ENCODE results near the gene EMC8. TPM values are rescaled to one million over a fixed set of nuclear protein-coding genes. Genes with fewer than 3 reads are reported as not detected.

EMC8 gene
- total RNA-seq, 1 donor from 2014 or later: 42.7 TPM

GRCh38 chr16:85835956-85836705, 36.8 kb upstream of the EMC8 start:
- Mint-ChIP-seq H3K4me3 (ENCODE audit: unreplicated experiment) (no peak overlapping the region), H3K4me1 (ENCODE audit: unreplicated experiment) (no peaks in the 10 kb centered on the region), H3K9me3 (ENCODE audit: unreplicated experiment) (no peaks in the 10 kb centered on the region), H3K27me3 (ENCODE audit: unreplicated experiment) (peaks cover 6% of the 10 kb centered on the region), H3K27ac (ENCODE audit: unreplicated experiment) (no peak overlapping the region), H3K36me3 (ENCODE audit: low read depth, unreplicated experiment) (no peaks in the 10 kb centered on the region)
- DNase-seq (ENCODE audit: low spot score): no peak
- no peak for TF ChIP-seq CTCF (IDR thresholded peaks at IDR 0.05; ENCODE audit: unreplicated experiment)

GRCh38 chr16:85835227-85835751, 35.9 kb upstream of the EMC8 start:
- Mint-ChIP-seq H3K4me3 (ENCODE audit: unreplicated experiment) (no peak overlapping the region), H3K36me3 (ENCODE audit: low read depth, unreplicated experiment) (no peaks in the 10 kb centered on the region), H3K27me3 (ENCODE audit: unreplicated experiment) (peaks cover 6% of the 10 kb centered on the region), H3K27ac (ENCODE audit: unreplicated experiment) (no peak overlapping the region), H3K4me1 (ENCODE audit: unreplicated experiment) (no peaks in the 10 kb centered on the region), H3K9me3 (ENCODE audit: unreplicated experiment) (no peaks in the 10 kb centered on the region)
- TF ChIP-seq CTCF (IDR thresholded peaks at IDR 0.05; ENCODE audit: unreplicated experiment): no peak
- no peak for DNase-seq (ENCODE audit: low spot score)

- Mint-ChIP-seq H3K27me3 (ENCODE audit: unreplicated experiment) (peaks cover 3% of the 10 kb centered on the region), H3K4me1 (ENCODE audit: unreplicated experiment) (no peaks in the 10 kb centered on the region)
- no peak for TF ChIP-seq CTCF (IDR thresholded peaks at IDR 0.05; ENCODE audit: unreplicated experiment)
Observed at GRCh38 chr16:85834741-85835140, 35.4 kb upstream of the EMC8 start.

GRCh38 chr16:85833219-85833920, 34.0 kb upstream of the EMC8 start:
- Mint-ChIP-seq H3K27ac (ENCODE audit: unreplicated experiment) (no peak overlapping the region), H3K36me3 (ENCODE audit: low read depth, unreplicated experiment) (no peaks in the 10 kb centered on the region), H3K27me3 (ENCODE audit: unreplicated experiment) (peaks cover 3% of the 10 kb centered on the region), H3K4me1 (ENCODE audit: unreplicated experiment) (no peaks in the 10 kb centered on the region), H3K4me3 (ENCODE audit: unreplicated experiment) (no peak overlapping the region), H3K9me3 (ENCODE audit: unreplicated experiment) (no peaks in the 10 kb centered on the region)
- TF ChIP-seq CTCF (IDR thresholded peaks at IDR 0.05; ENCODE audit: unreplicated experiment): no peak
- no peak for DNase-seq (ENCODE audit: low spot score)

More at GRCh38 chr16:85834741-85835140, 35.4 kb upstream of the EMC8 start:
- no peak for DNase-seq (ENCODE audit: low spot score)
- no peak overlapping the region for H3K27ac Mint-ChIP-seq (ENCODE audit: unreplicated experiment)
- no peak overlapping the region for H3K4me3 Mint-ChIP-seq (ENCODE audit: unreplicated experiment)
- H3K36me3 Mint-ChIP-seq (ENCODE audit: low read depth, unreplicated experiment): no peaks in the 10 kb centered on the region
- H3K9me3 Mint-ChIP-seq (ENCODE audit: unreplicated experiment): no peaks in the 10 kb centered on the region

All from endothelial cell (in vitro differentiated cells).